GM18526 (cell line): ENCODE data around the gene GABRR3.

Source experiments
- POLR2A ChIP-seq: IDR thresholded peaks from 3 replicates; pipeline ENCODE4 v1.6.1; 2011; ENCODE audit not compliant: insufficient read length; ENCODE audit errors: extremely low read depth

GABRR3 gene

GRCh38 chr3:97957617-97958311, 77.4 kb downstream of the GABRR3 start:
- no peak for TF ChIP-seq POLR2A

- no peak for TF ChIP-seq POLR2A
Measured at GRCh38 chr3:97956051-97956450, 79.1 kb downstream of the GABRR3 start.

- TF ChIP-seq POLR2A: no peak
Measured at GRCh38 chr3:97954228-97954827, 80.8 kb downstream of the GABRR3 start.

- TF ChIP-seq POLR2A: no peak
Measured at GRCh38 chr3:97952872-97953271, 82.2 kb downstream of the GABRR3 start.

- no peak for TF ChIP-seq POLR2A
Measured at GRCh38 chr3:97952280-97952679, 82.8 kb downstream of the GABRR3 start.

- no peak for TF ChIP-seq POLR2A
Measured at GRCh38 chr3:97950360-97950759, 84.8 kb downstream of the GABRR3 start.

GRCh38 chr3:97949743-97950142, 85.4 kb downstream of the GABRR3 start:
- no peak for TF ChIP-seq POLR2A

GRCh38 chr3:97949110-97949485, 86.0 kb downstream of the GABRR3 start:
- no peak for TF ChIP-seq POLR2A

GRCh38 chr3:97948351-97949109, 86.6 kb downstream of the GABRR3 start:
- TF ChIP-seq POLR2A: no peak

- no peak for TF ChIP-seq POLR2A
Measured at GRCh38 chr3:97942801-97943546, 92.1 kb downstream of the GABRR3 start.

GRCh38 chr3:97940034-97940433, 95.1 kb downstream of the GABRR3 start:
- TF ChIP-seq POLR2A: no peak

- TF ChIP-seq POLR2A: no peak
Measured at GRCh38 chr3:97939401-97939800, 95.7 kb downstream of the GABRR3 start.

GRCh38 chr3:97938444-97938843, 96.7 kb downstream of the GABRR3 start:
- TF ChIP-seq POLR2A: no peak

- TF ChIP-seq POLR2A: no peak
Measured at GRCh38 chr3:97937205-97937604, 97.9 kb downstream of the GABRR3 start.

- TF ChIP-seq POLR2A: no peak
Measured at GRCh38 chr3:97935842-97936241, 99.3 kb downstream of the GABRR3 start.
